ENCODE results near the gene SCRT2. TPM values are rescaled to one million over a fixed set of nuclear protein-coding genes. Genes with fewer than 3 reads are reported as not detected.
A peak's percentile ranks its signal among the peaks of the same experiment; 100 is the strongest.
"Not testable (repeated sequence)": the region's sequence is repeated elsewhere in the genome, so short reads cannot be mapped to it uniquely, and the experiment has no call there.

SCRT2 gene
- total RNA-seq, result not detected

DNA sequence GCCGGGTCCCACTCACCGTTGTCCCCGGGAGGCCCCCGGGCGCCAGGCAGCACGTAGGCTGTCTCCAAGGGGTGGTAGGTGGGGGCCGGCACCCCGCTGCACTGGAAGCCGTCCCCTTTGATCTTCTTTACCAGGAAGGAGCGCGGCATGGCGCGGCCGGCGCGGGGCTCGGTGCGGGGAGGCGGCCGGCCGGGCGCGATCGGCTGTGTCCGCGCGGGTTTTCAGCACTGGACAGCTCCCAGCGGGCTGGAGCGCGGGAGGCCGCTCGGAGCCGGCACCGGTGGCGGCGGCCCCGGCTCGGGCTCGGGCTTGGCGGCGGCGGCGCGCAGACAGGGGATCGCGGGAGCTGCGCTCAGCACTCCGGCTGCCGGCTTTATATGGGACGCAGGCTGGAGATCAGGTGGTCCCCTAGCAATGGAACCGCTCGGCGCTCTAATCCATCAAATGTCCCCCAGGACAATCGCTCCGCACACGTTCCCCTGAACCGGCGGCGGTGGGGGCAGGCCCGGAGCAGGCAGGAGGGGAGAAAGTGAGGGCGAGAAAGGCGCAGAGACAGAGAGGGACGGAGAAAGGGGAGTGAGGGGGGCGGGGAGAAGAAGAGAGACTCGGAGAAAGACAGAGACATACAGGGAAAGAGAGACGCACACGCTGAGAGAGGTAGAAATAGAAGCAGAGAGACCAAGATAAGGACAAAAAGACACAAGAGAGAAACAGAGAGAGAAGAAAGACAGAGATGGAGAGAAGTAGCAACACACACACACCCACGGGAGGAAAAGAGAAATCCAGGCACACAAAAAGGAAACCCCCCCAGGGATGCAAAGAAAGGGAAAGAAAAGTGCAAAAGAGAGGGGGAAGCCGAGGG lies at the start of gene SCRT2:
Gene SCRT2, minus strand, starts transcription at position 350 of the 862 bp plus-strand sequence. Its CDS starts 201 bp downstream, at position 149.
- Histone ChIP-seq H3K27me3 (peaks cover 0 to 86% of the 10 kb centered on the region in 2 donors), H3K4me3 (peak within 1 kb of the TSS in 1 of 4 donors; percentile 14)
- WGBS, 2 donors, result 1 to 3% methylated on average over 59 to 60 of the region's 69 CpGs

DNA sequence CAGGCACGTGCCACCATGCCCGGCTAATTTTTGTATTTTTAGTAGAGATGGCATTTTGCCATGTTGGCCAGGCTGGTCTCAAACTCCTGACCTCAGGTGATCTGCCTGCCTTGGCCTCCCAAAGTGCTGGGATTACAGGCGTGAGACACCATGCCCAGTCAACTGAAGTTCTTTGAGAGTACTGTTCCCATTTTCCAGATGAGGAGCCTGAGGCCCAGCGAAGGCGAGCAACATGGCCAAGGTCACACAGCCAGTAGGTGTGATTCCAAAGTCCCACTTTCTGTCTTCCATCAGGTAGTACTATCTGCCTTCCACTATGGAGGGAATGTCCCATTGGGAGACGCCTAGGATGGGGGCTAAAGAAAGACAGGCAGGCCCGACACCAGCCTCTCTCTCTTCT lies 49.2 kb upstream of the SCRT2 start:
- peaks cover 0 to 84% of the 10 kb centered on the region in 2 donors for H3K27me3 ChIP-seq
- DNase-seq (ENCODE audit: low spot score in 2 of 2), result not testable (repeated sequence)
- 88 to 90% methylated on average over 7 of the region's 7 CpGs for WGBS, 2 donors

More for the DNA sequence above, at the start of gene SCRT2:
- TF ChIP-seq EP300 (IDR thresholded peaks at IDR 0.05) (no peak), POLR2A (IDR thresholded peaks at IDR 0.05) (no peak)
- TF ChIP-seq, protein P1, sequence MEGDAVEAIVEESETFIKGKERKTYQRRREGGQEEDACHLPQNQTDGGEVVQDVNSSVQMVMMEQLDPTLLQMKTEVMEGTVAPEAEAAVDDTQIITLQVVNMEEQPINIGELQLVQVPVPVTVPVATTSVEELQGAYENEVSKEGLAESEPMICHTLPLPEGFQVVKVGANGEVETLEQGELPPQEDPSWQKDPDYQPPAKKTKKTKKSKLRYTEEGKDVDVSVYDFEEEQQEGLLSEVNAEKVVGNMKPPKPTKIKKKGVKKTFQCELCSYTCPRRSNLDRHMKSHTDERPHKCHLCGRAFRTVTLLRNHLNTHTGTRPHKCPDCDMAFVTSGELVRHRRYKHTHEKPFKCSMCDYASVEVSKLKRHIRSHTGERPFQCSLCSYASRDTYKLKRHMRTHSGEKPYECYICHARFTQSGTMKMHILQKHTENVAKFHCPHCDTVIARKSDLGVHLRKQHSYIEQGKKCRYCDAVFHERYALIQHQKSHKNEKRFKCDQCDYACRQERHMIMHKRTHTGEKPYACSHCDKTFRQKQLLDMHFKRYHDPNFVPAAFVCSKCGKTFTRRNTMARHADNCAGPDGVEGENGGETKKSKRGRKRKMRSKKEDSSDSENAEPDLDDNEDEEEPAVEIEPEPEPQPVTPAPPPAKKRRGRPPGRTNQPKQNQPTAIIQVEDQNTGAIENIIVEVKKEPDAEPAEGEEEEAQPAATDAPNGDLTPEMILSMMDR (IDR thresholded peaks at IDR 0.05), result no peak
- Histone ChIP-seq H3K36me3 (no peaks in the 10 kb centered on the region), H3K4me1 (peaks cover 0 to 22% (median 12%) of the 10 kb centered on the region in 4 donors), H3K9me3 (no peaks in the 10 kb centered on the region), H3K27ac (no peak within 1 kb of the TSS)
- peak; percentile 51 to 63 for DNase-seq (ENCODE audit: low spot score in 2 of 2)

DNA sequence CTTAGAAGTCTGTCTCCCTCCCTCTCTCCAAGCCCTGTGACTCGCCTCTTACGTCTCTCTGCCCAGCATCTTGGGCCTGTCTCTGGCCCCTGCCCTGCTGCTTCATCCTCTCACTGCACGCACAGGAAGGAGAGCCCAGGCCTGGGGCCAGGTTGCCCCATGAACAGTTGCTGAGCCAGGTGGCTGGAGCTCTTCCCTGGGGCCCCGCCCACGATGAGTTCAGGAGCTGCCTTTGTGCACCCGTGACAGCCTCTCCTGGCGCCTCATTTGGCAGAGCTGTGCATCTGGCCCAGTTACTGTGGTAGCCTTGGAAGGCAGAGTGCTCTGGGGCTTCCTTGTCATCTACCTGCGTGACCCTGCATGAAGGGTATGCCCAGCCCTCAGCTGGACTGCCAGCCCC lies 48.2 kb upstream of the SCRT2 start:
- TF ChIP-seq, protein P1 (IDR thresholded peaks at IDR 0.05), result no peak
- TF ChIP-seq EP300 (IDR thresholded peaks at IDR 0.05) (no peak), POLR2A (IDR thresholded peaks at IDR 0.05) (no peak)
- Histone ChIP-seq H3K4me3 (no peak overlapping the region), H3K4me1 (peaks cover 0 to 10% (median 3%) of the 10 kb centered on the region in 4 donors), H3K36me3 (no peaks in the 10 kb centered on the region), H3K9me3 (peaks cover 0 to 2% (median 0%) of the 10 kb centered on the region in 4 donors), H3K27me3 (peaks cover 0 to 80% of the 10 kb centered on the region in 2 donors), H3K27ac (no peak overlapping the region)
- no peak for DNase-seq (ENCODE audit: low spot score in 2 of 2)
- WGBS, 2 donors, result 63 to 72% methylated on average over 8 of the region's 8 CpGs

More for the DNA sequence above, 49.2 kb upstream of the SCRT2 start:
- not testable (repeated sequence) for H3K9me3 ChIP-seq, H3K27ac ChIP-seq, H3K4me3 ChIP-seq, H3K4me1 ChIP-seq, H3K36me3 ChIP-seq

DNA sequence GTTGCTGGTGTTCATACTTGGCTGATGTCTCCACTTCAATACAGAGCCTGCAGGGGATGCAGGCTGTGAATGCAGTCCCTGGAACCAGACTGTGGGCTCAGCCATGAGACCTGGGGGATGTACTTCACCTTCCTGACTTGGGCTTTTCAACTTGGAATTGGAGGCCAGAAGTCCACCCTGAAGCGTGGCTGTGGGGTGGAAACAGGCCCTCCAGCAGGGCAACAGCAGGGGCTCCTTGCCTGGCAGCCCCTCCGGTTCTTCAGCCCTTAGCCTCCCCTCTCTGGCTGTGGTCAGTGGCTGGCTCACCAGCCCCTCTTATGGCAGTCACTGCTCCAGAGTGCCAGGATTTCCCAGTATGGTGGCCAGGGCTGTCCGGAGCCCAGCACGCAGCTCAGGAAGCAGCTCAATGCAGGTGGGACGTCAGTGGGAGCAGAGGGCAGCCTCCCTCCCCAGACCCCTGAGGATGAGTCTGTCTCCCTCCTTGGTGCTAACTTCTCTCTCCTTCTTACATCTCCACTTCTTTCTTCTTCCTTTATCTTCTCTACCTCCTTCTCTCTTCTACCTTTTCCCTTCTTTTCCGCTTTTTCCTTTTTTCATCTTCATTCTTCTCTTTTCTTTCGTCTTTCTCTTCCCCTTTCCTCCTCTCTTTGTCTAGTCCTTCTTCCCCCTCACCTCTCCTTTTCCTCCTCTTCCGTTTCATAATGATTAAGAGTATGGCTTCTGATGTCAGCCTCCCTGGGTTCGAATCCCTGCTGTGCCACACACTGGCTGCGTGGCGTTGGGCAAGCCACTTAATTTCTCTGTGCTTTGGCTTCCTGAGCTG lies 47.4 kb upstream of the SCRT2 start:
- WGBS, 2 donors, result 84 to 86% methylated on average over 11 of the region's 11 CpGs
- peaks cover 0 to 73% of the 10 kb centered on the region in 2 donors for H3K27me3 ChIP-seq
- no peaks in the 10 kb centered on the region for H3K36me3 ChIP-seq

DNA sequence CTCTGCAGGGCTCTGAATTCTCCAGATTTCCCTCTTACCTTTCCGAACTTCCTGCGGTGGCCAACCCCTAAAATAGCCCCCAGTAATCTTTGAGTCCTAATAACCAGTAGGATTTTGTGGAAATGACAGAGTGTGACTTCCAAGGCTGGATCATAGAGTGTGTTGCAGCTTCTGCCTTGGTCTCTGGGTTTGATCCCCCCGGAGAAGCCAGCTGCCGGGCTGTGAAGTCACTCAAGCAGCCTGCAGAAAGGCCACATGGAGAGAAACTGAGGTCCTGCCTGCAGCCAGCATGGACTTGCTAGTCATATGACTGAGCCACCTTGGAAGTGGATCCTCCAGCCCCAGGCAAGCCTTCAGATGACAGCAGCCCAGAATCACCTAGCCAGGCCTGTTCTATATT lies 46.3 kb upstream of the SCRT2 start:
- H3K27me3 ChIP-seq, result peaks cover 0 to 61% of the 10 kb centered on the region in 2 donors
- 86 to 94% methylated on average over 4 of the region's 4 CpGs for WGBS, 2 donors
- TF ChIP-seq POLR2A (IDR thresholded peaks at IDR 0.05) (no peak), EP300 (IDR thresholded peaks at IDR 0.05) (no peak)
- TF ChIP-seq, protein P1 (IDR thresholded peaks at IDR 0.05), result no peak
- H3K4me3 ChIP-seq, result no peak overlapping the region
- no peak for DNase-seq (ENCODE audit: low spot score in 2 of 2)
- no peaks in the 10 kb centered on the region for H3K4me1 ChIP-seq
- peaks cover 0 to 2% (median 0%) of the 10 kb centered on the region in 4 donors for H3K9me3 ChIP-seq
- H3K27ac ChIP-seq, result no peak overlapping the region
- H3K36me3 ChIP-seq, result no peaks in the 10 kb centered on the region

More for the DNA sequence above, 47.4 kb upstream of the SCRT2 start:
- Histone ChIP-seq H3K4me1 (peaks cover 0 to 4% (median 1%) of the 10 kb centered on the region in 4 donors), H3K27ac (no peak overlapping the region), H3K4me3 (no peak overlapping the region), H3K9me3 (peaks cover 0 to 2% (median 0%) of the 10 kb centered on the region in 4 donors)
- DNase-seq (ENCODE audit: low spot score in 2 of 2), result no peak
- no peak for TF ChIP-seq EP300 (IDR thresholded peaks at IDR 0.05)
- TF ChIP-seq, protein P1 (IDR thresholded peaks at IDR 0.05), result no peak
- TF ChIP-seq POLR2A (IDR thresholded peaks at IDR 0.05), result no peak
